GM19372 (cell line): ENCODE data around the gene OSBPL7.
"Not testable (repeated sequence)": the region's sequence is repeated elsewhere in the genome, so short reads cannot be mapped to it uniquely, and the experiment has no call there.

Source experiments
- ATAC-seq: cut with Tn5 transposase; IDR thresholded peaks from one replicate; pipeline ENCODE4 v1.9.1; 2021; ENCODE audit warnings: mild to moderate bottlenecking, low read depth, moderate library complexity; ENCODE audit not compliant: unreplicated experiment

OSBPL7 gene

DNA sequence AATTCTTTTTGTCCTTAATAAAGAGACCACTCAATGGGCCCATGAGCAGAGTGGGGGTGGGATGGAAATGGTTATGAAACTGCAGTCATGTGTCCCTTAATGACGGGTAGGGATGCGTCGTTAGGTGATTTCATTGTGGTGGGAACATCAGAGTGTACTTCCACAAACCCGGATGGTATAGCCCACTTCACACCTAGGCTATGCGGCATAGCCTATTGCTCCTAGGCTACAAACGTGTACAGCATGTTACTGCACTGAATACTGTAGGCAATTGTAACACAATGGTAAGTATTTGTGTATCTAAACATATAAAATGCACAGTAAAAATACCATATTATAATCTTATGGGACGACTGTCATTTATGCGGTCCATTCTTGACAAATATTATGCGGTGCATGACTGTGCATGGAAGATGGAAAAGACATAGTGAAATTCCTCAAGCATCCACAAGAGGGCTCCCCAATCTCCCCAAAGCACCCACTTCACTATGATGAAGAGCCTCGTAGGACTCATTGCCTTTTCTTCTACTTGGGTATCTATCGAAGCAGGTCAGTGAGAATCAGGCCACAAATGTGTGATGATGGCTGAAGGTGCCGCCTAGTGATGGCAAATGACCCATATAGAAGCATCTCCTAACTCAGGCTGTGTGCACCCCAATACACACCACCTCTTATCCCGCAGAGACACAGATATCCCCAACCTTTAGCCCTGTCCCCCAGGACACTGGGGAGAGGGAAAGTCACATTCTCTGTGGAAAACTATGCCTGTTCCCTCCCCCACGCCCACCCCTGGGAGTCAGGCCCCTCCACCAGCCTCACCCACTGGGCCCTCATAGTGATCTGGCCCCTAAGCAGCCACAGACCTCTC, 45.0 kb downstream of the OSBPL7 start:
- no peak for ATAC-seq

DNA sequence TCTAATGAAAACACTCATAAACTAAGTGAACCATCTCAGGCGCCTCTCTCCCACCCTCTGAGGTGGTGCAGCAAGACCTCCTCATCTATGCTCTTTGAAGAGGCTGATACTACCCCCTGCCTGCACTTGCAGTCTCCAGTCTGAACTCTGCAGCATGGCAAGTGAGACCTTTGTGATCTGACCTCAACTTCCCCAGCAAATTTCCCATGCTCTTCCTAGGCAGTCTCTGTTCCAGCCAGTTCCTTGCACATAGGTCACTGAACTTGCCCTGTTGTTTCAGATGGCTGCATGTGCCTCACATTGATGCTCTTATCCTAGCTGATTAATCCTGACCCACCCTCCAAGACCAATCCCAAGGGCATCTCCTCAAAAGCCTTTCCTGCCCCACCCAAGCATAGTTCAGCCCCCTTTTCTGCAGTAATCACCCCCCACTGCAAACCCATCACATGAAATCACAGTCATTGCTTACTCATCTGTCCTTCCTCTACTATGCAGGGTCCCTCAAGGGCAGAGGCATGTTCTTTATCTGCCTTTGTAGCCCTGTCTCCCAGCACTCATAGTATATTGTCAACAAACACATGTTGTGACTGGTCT, 46.5 kb downstream of the OSBPL7 start:
- no peak for ATAC-seq

DNA sequence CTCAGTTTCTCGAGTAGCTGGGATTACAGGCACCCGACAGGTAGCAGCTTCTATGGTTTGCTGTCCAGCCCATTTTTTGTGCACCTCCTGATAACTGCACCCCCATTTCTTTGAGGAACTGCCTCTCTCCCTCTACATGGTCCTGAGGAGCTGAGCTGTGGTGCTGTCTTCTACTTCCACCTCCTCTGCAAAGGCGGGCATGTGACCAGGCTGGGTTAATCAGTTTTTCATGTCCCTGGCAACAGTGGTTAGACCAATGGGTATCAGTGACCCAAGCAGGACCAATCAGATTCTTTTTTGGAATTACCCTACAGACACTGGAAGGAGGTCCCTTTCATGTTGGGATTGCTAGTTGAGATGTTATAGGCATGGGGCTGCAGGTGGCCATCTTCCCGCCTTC, 47.3 kb downstream of the OSBPL7 start:
- ATAC-seq: no peak

DNA sequence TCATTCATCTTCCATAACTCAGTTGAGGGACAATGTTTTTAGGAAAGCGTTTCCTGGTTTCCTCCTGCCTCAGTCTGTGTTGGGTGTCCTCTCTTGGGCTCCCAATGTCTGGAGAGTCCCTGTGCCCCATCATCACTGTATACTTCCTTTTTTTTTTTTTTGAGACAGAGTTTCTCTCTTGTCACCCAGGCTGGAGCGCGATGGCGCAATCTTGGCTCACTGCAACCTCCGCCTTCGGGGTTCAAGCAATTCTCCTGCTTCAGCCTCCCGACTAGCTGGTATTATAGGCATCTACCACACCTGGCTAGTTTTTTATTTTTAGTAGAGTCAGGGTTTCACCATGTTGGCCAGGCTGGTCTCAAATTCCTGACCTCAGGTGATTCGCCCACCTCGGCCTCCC, 47.9 kb downstream of the OSBPL7 start:
- ATAC-seq: not testable (repeated sequence)

DNA sequence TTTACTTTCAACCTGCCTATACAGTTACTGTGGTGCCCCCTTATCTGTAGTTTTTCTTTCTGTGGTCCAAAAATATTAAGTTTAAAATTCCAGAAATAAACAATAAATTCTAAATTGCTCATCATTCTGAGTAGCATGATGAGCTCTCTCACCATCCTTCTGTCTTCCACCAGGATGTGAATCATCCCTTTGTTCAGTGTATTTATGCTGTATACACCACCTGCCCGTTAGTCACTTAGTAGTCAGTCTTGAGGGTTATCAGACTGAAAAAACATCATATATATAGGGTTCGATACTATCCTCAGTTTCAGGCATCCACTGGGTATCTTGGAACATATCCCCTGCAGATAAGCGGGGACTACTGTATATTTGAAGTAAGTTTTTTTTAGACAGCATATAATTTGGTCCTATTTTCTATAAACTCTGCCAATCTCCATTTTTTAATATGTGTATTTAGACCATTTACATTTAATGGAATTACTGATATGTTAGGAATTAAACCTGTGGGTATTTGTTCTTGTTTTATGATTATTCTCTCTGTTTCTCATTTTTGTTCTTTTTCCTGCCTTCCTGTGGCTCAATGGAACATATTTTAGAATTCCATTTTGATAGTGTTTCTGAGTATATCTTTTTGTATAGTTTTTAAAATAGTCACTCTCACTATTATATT, 57.5 kb downstream of the OSBPL7 start:
- ATAC-seq: no peak

DNA sequence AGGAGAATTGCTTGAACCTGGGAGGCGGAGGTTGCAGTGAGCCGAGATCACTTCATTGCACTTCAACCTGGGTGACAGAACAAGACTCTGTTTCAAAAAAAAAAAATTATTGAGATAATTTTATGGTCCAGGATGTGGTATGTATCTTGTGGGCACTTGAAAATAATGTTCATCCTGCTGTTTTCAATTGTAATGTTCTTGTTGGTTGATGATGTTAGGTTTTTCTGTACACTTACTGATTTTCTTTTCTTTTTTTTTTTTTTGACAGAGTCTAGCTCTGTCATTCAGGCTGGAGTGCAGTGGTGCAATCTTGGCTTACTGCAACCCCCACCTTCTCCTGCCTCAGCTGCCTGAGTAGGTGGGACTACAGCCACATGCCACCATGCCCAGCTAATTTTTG, 58.9 kb downstream of the OSBPL7 start:
- ATAC-seq: no peak

DNA sequence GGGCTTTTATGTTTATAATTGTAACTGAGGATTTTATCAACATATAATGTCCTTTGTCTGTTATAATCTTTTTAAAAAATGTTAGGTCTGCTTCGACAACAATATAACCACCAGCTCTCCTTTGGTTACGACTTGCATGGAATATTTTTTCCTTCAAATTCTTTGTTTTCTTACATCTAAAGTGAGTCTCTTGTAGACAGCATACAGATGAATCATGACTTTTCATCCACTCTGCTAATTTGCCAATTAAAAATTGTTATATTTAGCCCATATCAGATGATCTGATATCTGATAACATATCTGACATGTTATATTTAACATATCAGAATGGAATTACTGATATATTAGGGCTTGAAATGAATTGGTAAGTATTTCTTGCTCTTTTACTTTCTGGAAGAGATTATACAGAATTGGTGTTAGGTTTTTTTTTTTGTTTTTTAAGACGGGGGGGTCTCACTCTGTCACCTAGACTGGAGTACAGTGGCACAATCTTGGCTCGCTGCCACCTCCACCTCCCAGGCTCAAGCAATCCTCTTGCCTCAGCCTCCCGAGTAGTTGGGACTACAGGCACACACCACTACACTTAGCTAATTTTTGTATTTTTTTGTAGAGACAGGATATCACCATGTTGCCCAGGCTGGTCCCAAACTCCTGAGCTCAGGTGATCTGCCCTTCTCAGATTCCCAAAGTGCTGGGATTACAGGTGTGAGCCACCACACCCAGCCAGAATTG, 61.0 kb downstream of the OSBPL7 start:
- ATAC-seq: no peak

DNA sequence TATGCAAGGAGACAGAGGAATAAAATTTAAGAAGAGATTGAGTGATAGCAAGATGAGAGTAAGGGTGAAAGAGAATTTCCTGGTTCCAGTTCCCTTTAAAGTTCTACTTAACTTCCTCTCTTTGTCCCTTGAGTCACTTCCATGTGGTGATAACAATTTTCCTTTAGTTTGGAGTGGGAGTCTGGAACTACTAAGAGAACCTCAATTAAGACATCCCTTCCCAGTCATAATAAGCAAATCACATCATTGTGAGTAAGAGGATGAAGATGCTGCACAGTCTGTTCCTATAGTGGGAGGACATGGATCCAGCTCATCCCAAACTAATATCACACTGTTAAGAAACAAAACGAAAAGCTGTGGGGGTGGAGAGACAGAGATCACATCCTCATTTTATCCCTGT, 64.2 kb downstream of the OSBPL7 start:
- ATAC-seq: no peak
